Mesothelial cell of epicardium (in vitro differentiated cells): ENCODE data around the gene NXN. TPM values are rescaled to one million over a fixed set of nuclear protein-coding genes. Genes with fewer than 3 reads are reported as not detected.
"Not testable (repeated sequence)": the region's sequence is repeated elsewhere in the genome, so short reads cannot be mapped to it uniquely, and the experiment has no call there.

Experiments
- DNase-seq, 2 experiments: peaks; one replicate each; pipeline ENCODE4 v3.0.0; 2021; ENCODE audit warnings: low spot score in 2 of 2; ENCODE audit not compliant: unreplicated experiment in 2 of 2
- H3K27ac Mint-ChIP-seq: 2 replicates; pipeline ENCODE4 v1.8.0; 2021; ENCODE audit warnings: mixed read lengths
- H3K27me3 Mint-ChIP-seq: 2 replicates; pipeline ENCODE4 v1.8.0; 2021; ENCODE audit warnings: low read depth, mixed read lengths
- H3K36me3 Mint-ChIP-seq: 2 replicates; pipeline ENCODE4 v1.8.0; 2021; ENCODE audit warnings: mixed read lengths
- H3K4me1 Mint-ChIP-seq: 2 replicates; pipeline ENCODE4 v1.8.0; 2021; ENCODE audit warnings: mixed read lengths
- H3K4me3 Mint-ChIP-seq: 2 replicates; pipeline ENCODE4 v1.8.0; 2021; ENCODE audit warnings: mild to moderate bottlenecking, moderate library complexity, mixed read lengths
- H3K9me3 Mint-ChIP-seq: 2 replicates; pipeline ENCODE4 v1.8.0; 2021; ENCODE audit warnings: mixed read lengths
- CTCF ChIP-seq: fragments of 200-600 bp; sonication (generic); IDR thresholded peaks from one replicate; pipeline ENCODE4 v1.5.0; 2021; ENCODE audit warnings: antibody characterized with exemption; ENCODE audit not compliant: unreplicated experiment
- total RNA-seq: library from RNA; stranded (reverse); gene quantifications from 3 replicates; pipeline ENCODE4 v1.2.1, GENCODE V29; 2021

The NXN gene
- total RNA-seq, 1 donor from 2014 or later, result 107 TPM

- Mint-ChIP-seq H3K4me3 (no peak overlapping the region), H3K4me1 (peaks cover 2% of the 10 kb centered on the region), H3K36me3 (peaks cover 30% of the 10 kb centered on the region), H3K27me3 (no peaks in the 10 kb centered on the region), H3K9me3 (no peaks in the 10 kb centered on the region), H3K27ac (peak overlapping the region; percentile 73)
- no peak for DNase-seq
- no peak for TF ChIP-seq CTCF
Measured at GRCh38 chr17:811051-811784, 168.4 kb downstream of the NXN start.

- Mint-ChIP-seq H3K9me3 (no peaks in the 10 kb centered on the region), H3K4me3 (no peak overlapping the region), H3K27me3 (no peaks in the 10 kb centered on the region), H3K36me3 (peaks cover 19% of the 10 kb centered on the region), H3K4me1 (peaks cover 2% of the 10 kb centered on the region), H3K27ac (no peak overlapping the region)
- no peak for TF ChIP-seq CTCF
- no peak for DNase-seq
Measured at GRCh38 chr17:807523-808294, 171.9 kb downstream of the NXN start.

GRCh38 chr17:806781-807522 lies 172.6 kb downstream of the NXN start:
- Mint-ChIP-seq H3K27ac (no peak overlapping the region), H3K4me1 (peaks cover 2% of the 10 kb centered on the region), H3K9me3 (no peaks in the 10 kb centered on the region), H3K27me3 (no peaks in the 10 kb centered on the region), H3K36me3 (peaks cover 13% of the 10 kb centered on the region), H3K4me3 (no peak overlapping the region)
- no peak for TF ChIP-seq CTCF
- no peak for DNase-seq

GRCh38 chr17:806346-806745 lies 173.2 kb downstream of the NXN start:
- H3K9me3 Mint-ChIP-seq, result no peaks in the 10 kb centered on the region
- no peak for DNase-seq
- no peaks in the 10 kb centered on the region for H3K27me3 Mint-ChIP-seq
- H3K36me3 Mint-ChIP-seq, result peaks cover 13% of the 10 kb centered on the region
- H3K27ac Mint-ChIP-seq, result no peak overlapping the region
- no peak for TF ChIP-seq CTCF
- peaks cover 2% of the 10 kb centered on the region for H3K4me1 Mint-ChIP-seq
- no peak overlapping the region for H3K4me3 Mint-ChIP-seq

- not testable (repeated sequence) for H3K9me3 Mint-ChIP-seq, H3K4me1 Mint-ChIP-seq
Measured at GRCh38 chr17:805886-806285, 173.7 kb downstream of the NXN start.

More at GRCh38 chr17:805886-806285, 173.7 kb downstream of the NXN start:
- not testable (repeated sequence) for H3K27me3 Mint-ChIP-seq, DNase-seq, H3K27ac Mint-ChIP-seq, H3K4me3 Mint-ChIP-seq
- peaks cover 13% of the 10 kb centered on the region for H3K36me3 Mint-ChIP-seq
